ENCODE data around the gene IL24. TPM values are rescaled to one million over a fixed set of nuclear protein-coding genes. Genes with fewer than 3 reads are reported as not detected.

IL24 gene
- total RNA-seq, 1 donor from 2014 or later, result not detected

DNA sequence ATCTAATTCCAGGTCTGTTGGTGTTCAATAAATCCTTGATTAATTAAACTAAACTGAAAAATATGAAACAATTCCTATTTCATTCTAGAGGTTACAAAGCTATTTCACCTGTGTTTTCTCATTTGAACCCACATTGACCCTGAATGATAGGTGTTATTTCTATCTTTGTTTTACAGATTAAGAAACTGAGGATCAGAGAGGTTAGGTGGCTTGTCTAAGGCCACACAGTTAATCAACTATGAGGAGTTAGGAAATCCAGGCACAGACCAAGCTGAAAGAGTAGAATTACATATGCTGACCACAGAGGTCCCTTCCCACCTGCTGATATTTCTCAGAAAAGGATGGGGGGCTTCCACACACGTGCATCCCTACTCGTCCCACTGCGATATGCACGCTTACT is 48.5 kb downstream of the IL24 start:
- Mint-ChIP-seq H3K27me3 (ENCODE audit: unreplicated experiment) (peaks cover 4% of the 10 kb centered on the region), H3K27ac (ENCODE audit: unreplicated experiment) (no peak overlapping the region), H3K9me3 (ENCODE audit: unreplicated experiment) (no peaks in the 10 kb centered on the region), H3K4me3 (ENCODE audit: unreplicated experiment) (no peak overlapping the region), H3K4me1 (ENCODE audit: low read depth, unreplicated experiment) (no peaks in the 10 kb centered on the region), H3K36me3 (ENCODE audit: unreplicated experiment) (no peaks in the 10 kb centered on the region)
- DNase-seq, result no peak
- TF ChIP-seq CTCF (IDR thresholded peaks at IDR 0.05; ENCODE audit: partially characterized antibody, unreplicated experiment), result no peak

- Mint-ChIP-seq H3K9me3 (ENCODE audit: unreplicated experiment) (no peaks in the 10 kb centered on the region), H3K27me3 (ENCODE audit: unreplicated experiment) (peaks cover 4% of the 10 kb centered on the region), H3K4me3 (ENCODE audit: unreplicated experiment) (no peak within 1 kb of the TSS), H3K4me1 (ENCODE audit: low read depth, unreplicated experiment) (no peaks in the 10 kb centered on the region), H3K27ac (ENCODE audit: unreplicated experiment) (no peak within 1 kb of the TSS), H3K36me3 (ENCODE audit: unreplicated experiment) (no peaks in the 10 kb centered on the region)
- no peak for TF ChIP-seq CTCF (IDR thresholded peaks at IDR 0.05; ENCODE audit: partially characterized antibody, unreplicated experiment)
- no peak for DNase-seq
Measured at GRCh38 chr1:206946261-206946660, 49.0 kb downstream of the IL24 start, which contains the start of gene PIGR. Gene PIGR (minus strand): TSS chr1:206946466. CDS start chr1:206940531, 5,935 bp downstream.

DNA sequence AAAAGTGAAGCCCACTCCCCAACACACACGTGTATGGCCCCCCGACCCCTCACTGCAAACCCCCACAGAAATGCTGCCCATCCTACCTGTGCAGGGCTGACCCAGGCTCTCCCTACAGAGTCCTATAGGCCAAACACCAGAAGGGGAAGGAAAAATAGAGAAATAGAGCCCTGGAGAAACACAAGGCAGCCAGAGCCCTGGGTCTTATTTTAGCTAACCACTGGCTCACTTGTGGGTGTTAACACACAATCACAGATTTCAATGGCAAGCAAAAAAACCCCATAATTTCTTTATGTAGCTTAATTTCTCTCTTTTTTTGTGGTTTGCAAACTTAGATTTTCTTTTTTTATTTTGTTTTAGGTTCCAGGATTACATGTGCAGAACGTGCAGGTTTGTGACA is 50.0 kb downstream of the IL24 start:
- TF ChIP-seq CTCF (IDR thresholded peaks at IDR 0.05; ENCODE audit: partially characterized antibody, unreplicated experiment), result no peak
- DNase-seq, result no peak
- Mint-ChIP-seq H3K36me3 (ENCODE audit: unreplicated experiment) (no peaks in the 10 kb centered on the region), H3K27me3 (ENCODE audit: unreplicated experiment) (peaks cover 4% of the 10 kb centered on the region), H3K27ac (ENCODE audit: unreplicated experiment) (no peak overlapping the region), H3K4me1 (ENCODE audit: low read depth, unreplicated experiment) (no peaks in the 10 kb centered on the region), H3K9me3 (ENCODE audit: unreplicated experiment) (no peaks in the 10 kb centered on the region), H3K4me3 (ENCODE audit: unreplicated experiment) (no peak overlapping the region)

DNA sequence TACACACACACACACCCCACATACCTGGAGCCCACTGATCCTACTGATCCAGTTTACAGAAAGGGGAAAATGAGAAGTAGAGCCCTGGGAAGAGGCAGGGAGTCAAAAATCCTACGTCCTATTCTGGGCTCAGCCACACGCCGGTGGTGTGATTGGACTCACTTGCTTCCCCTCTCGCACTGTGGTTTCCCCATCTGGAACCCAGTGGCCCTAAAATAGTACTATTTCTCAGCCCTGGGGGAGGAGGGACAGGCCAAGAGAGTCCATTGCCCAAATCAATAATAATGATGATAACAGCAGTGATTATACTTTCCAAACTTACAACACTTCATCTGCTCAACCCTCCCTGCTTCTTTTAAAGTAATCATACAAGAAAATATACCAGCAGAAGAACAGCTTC is 52.0 kb downstream of the IL24 start:
- H3K9me3 Mint-ChIP-seq (ENCODE audit: unreplicated experiment), result no peaks in the 10 kb centered on the region
- no peaks in the 10 kb centered on the region for H3K27me3 Mint-ChIP-seq (ENCODE audit: unreplicated experiment)
- H3K4me1 Mint-ChIP-seq (ENCODE audit: low read depth, unreplicated experiment), result no peaks in the 10 kb centered on the region
- DNase-seq, result no peak
- no peak overlapping the region for H3K27ac Mint-ChIP-seq (ENCODE audit: unreplicated experiment)
- H3K4me3 Mint-ChIP-seq (ENCODE audit: unreplicated experiment), result no peak overlapping the region
- peaks cover 4% of the 10 kb centered on the region for H3K36me3 Mint-ChIP-seq (ENCODE audit: unreplicated experiment)
- TF ChIP-seq CTCF (IDR thresholded peaks at IDR 0.05; ENCODE audit: partially characterized antibody, unreplicated experiment), result no peak

- Mint-ChIP-seq H3K4me1 (ENCODE audit: low read depth, unreplicated experiment) (no peaks in the 10 kb centered on the region), H3K27ac (ENCODE audit: unreplicated experiment) (no peak overlapping the region), H3K9me3 (ENCODE audit: unreplicated experiment) (no peaks in the 10 kb centered on the region), H3K36me3 (ENCODE audit: unreplicated experiment) (peaks cover 4% of the 10 kb centered on the region), H3K27me3 (ENCODE audit: unreplicated experiment) (no peaks in the 10 kb centered on the region), H3K4me3 (ENCODE audit: unreplicated experiment) (no peak overlapping the region)
- no peak for DNase-seq
- no peak for TF ChIP-seq CTCF (IDR thresholded peaks at IDR 0.05; ENCODE audit: partially characterized antibody, unreplicated experiment)
Measured at GRCh38 chr1:206949641-206950040, 52.4 kb downstream of the IL24 start.
